GM12878 (cell line): ENCODE results near the gene TNFAIP2. TPM values are rescaled to one million over a fixed set of nuclear protein-coding genes. Genes with fewer than 3 reads are reported as not detected.

Experiments
- ATF7 ChIP-seq: fragments of 450-650 bp; IDR thresholded peaks from 2 replicates; pipeline ENCODE4 v1.6.1; 2016; ENCODE audit warnings: low read depth, mild to moderate bottlenecking
- CBX3 ChIP-seq: fragments of 200-600 bp; sonication (generic); IDR thresholded peaks from 2 replicates; pipeline ENCODE4 v1.6.1; 2016; ENCODE audit warnings: low read depth, borderline replicate concordance
- CEBPB ChIP-seq, 2 experiments: fragments of 150-350 bp in 1 of 2; IDR thresholded peaks; 2 replicates each; pipeline ENCODE4 v1.6.1; 2012 to 2014; ENCODE audit warnings: low read depth in 2 of 2, low read length in 2 of 2, borderline replicate concordance in 1 of 2, inconsistent platforms in 1 of 2
- CHD4 ChIP-seq: fragments of 200-600 bp; sonication (generic); IDR thresholded peaks from 2 replicates; pipeline ENCODE4 v1.6.1; 2016; ENCODE audit warnings: mild to moderate bottlenecking
- E2F8 ChIP-seq: fragments of 450-650 bp; IDR thresholded peaks from 2 replicates; pipeline ENCODE4 v1.6.1; 2018; ENCODE audit warnings: mild to moderate bottlenecking, low read depth, moderate library complexity; ENCODE audit not compliant: partially characterized antibody
- EGR1 ChIP-seq, 2 experiments: IDR thresholded peaks; 1 replicate in 1 of 2; 2 replicates in 1 of 2; pipeline ENCODE4 v1.6.1; 2011 to 2012; ENCODE audit warnings: low read depth in 2 of 2, low read length in 2 of 2, borderline replicate concordance in 1 of 2, mild to moderate bottlenecking in 1 of 2, moderate library complexity in 1 of 2
- FOS ChIP-seq: IDR thresholded peaks from 3 replicates; pipeline ENCODE4 v1.6.1; 2011; ENCODE audit warnings: borderline replicate concordance; ENCODE audit not compliant: insufficient read length; ENCODE audit errors: extremely low read depth
- HDAC6 ChIP-seq: fragments of 200-600 bp; sonication (generic); IDR thresholded peaks from one replicate; pipeline ENCODE4 v1.8.0; 2017; ENCODE audit warnings: antibody characterized with exemption; ENCODE audit not compliant: unreplicated experiment
- IKZF2 ChIP-seq, 2 experiments: fragments of 450-650 bp; IDR thresholded peaks; 2 replicates each; pipeline ENCODE4 v1.6.1; 2017; ENCODE audit warnings: mild to moderate bottlenecking in 2 of 2, moderate library complexity in 2 of 2
- JUND ChIP-seq: IDR thresholded peaks from 2 replicates; pipeline ENCODE4 v1.6.1; 2012; ENCODE audit warnings: low read depth, mild to moderate bottlenecking, low read length, improper control_type of control experiment, moderate library complexity
- KAT2A ChIP-seq: conservative IDR thresholded peaks from 2 replicates; pipeline ENCODE4 v1.6.1; 2011; ENCODE audit warnings: low read depth, low read length; ENCODE audit not compliant: control insufficient read depth
- MTA3 ChIP-seq: IDR thresholded peaks from 2 replicates; pipeline ENCODE4 v1.6.1; 2012; ENCODE audit warnings: low read length, inconsistent platforms, borderline replicate concordance
- NR2C2 ChIP-seq: IDR thresholded peaks from 2 replicates; pipeline ENCODE4 v1.6.1; 2011; ENCODE audit warnings: borderline replicate concordance, low read depth; ENCODE audit not compliant: control insufficient read depth, insufficient read length
- PBX3 ChIP-seq: IDR thresholded peaks from 2 replicates; pipeline ENCODE4 v1.6.1; 2011; ENCODE audit warnings: mild to moderate bottlenecking, low read depth, low read length, moderate library complexity; ENCODE audit not compliant: insufficient replicate concordance
- POLR2A ChIP-seq: IDR thresholded peaks from 2 replicates; pipeline ENCODE4 v1.6.1; 2011; ENCODE audit warnings: low read depth, mild to moderate bottlenecking, low read length
- RB1 ChIP-seq: fragments of 450-650 bp; formaldehyde crosslinking; IDR thresholded peaks from 2 replicates; pipeline ENCODE4 v1.6.1; 2017; ENCODE audit warnings: mild to moderate bottlenecking, borderline replicate concordance
- RBBP5 ChIP-seq: fragments of 200-600 bp; sonication (generic); conservative IDR thresholded peaks from 2 replicates; pipeline ENCODE4 v1.6.1; 2016
- RELB ChIP-seq: fragments of 450-650 bp; IDR thresholded peaks from 2 replicates; pipeline ENCODE4 v1.6.1; 2017; ENCODE audit warnings: low read depth, mild to moderate bottlenecking, moderate library complexity
- SMAD1 ChIP-seq: fragments of 450-650 bp; IDR thresholded peaks from 2 replicates; pipeline ENCODE4 v1.6.1; 2018; ENCODE audit warnings: mild to moderate bottlenecking, low read depth; ENCODE audit not compliant: partially characterized antibody
- SMARCA5 ChIP-seq: fragments of 450-650 bp; IDR thresholded peaks from 2 replicates; pipeline ENCODE4 v1.6.1; 2017; ENCODE audit warnings: mild to moderate bottlenecking
- SMC3 ChIP-seq: IDR thresholded peaks from 2 replicates; pipeline ENCODE4 v1.6.1; 2011; ENCODE audit warnings: low read length, improper control_type of control experiment, borderline replicate concordance
- STAT3 ChIP-seq: IDR thresholded peaks from 2 replicates; pipeline ENCODE4 v1.6.1; 2011; ENCODE audit warnings: low read depth, low read length, improper control_type of control experiment
- polyA plus RNA-seq, 11 experiments: library from polyadenylated mRNA; depleted of rRNA in 4 of 11; unstranded in 6 of 11; stranded (reverse) in 5 of 11; fragments of >200 nt; fragmentation: Nextera tagmentation in 4 of 11; fragmentation: Illumina TruSeq in 1 of 11; extraction: Ambion mirVana in 4 of 11; extraction: Trizol in 1 of 11; gene quantifications; 1 replicate in 1 of 11; 2 replicates in 10 of 11; pipeline versions ENCODE4 v1.2.1 to v1.2.3, GENCODE V29; 2011 to 2016; ENCODE audit warnings: inconsistent platforms in 2 of 11, missing spikeins in 2 of 11, low read depth in 1 of 11
- total RNA-seq, 4 experiments: library from RNA; depleted of rRNA in 3 of 4; stranded (reverse); fragments of >200 nt in 3 of 4; fragmentation: Illumina TruSeq in 1 of 4; extraction: Trizol in 1 of 4; gene quantifications; 2 replicates each; pipeline versions ENCODE4 v1.2.1 to v1.2.3, GENCODE V29; 2013 to 2021
- TF ChIP-seq, protein P1 (sequence below): IDR thresholded peaks from 2 replicates; pipeline ENCODE4 v1.6.1; 2012; ENCODE audit warnings: low read depth, low read length, improper control_type of control experiment

The TNFAIP2 gene
- total and polyA plus RNA-seq, 10 of the 15 experiments (the other 5 are each of a cell fraction or from before 2014, with no cell fraction given): 7.1 to 150 (median 74.5) TPM

- TF ChIP-seq HDAC6 (no peak), EGR1 (IDR thresholded peaks at IDR 0.05; ENCODE audit: borderline replicate concordance in 1 of 2, low read depth in 2 of 2, low read length in 2 of 2) (no peak), CEBPB (IDR thresholded peaks at IDR 0.05; ENCODE audit: borderline replicate concordance in 1 of 2, low read depth in 2 of 2, low read length in 2 of 2) (no peak), KAT2A (no peak), JUND (no peak), POLR2A (no peak), FOS (no peak), STAT3 (no peak), CHD4 (no peak), RBBP5 (no peak), CBX3 (no peak), RB1 (no peak), MTA3 (no peak), RELB (peak; percentile 87), ATF7 (no peak), PBX3 (no peak), NR2C2 (no peak), IKZF2 (IDR thresholded peaks at IDR 0.05) (peak; percentile 86 to 93), E2F8 (no peak), SMC3 (no peak), SMARCA5 (peak; percentile 10; the same call in 1 of the 2 replicates), SMAD1 (no peak)
- TF ChIP-seq, protein P1, sequence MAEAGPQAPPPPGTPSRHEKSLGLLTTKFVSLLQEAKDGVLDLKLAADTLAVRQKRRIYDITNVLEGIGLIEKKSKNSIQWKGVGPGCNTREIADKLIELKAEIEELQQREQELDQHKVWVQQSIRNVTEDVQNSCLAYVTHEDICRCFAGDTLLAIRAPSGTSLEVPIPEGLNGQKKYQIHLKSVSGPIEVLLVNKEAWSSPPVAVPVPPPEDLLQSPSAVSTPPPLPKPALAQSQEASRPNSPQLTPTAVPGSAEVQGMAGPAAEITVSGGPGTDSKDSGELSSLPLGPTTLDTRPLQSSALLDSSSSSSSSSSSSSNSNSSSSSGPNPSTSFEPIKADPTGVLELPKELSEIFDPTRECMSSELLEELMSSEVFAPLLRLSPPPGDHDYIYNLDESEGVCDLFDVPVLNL: no peak
Observed at GRCh38 chr14:103111232-103111868, 11.9 kb upstream of the TNFAIP2 start (continued).
